HL-60/S4 (cell line): ENCODE measurements around the gene KLF13.

ENCODE experiments used
- in situ Hi-C: fragments of 300-500 bp; cut with MboI; formaldehyde crosslinking; loops from 2 replicates; pipeline ENCODE4 v1.14.3; 2022; ENCODE audit warnings: low sequenced_read_pairs

KLF13 gene

GRCh38 chr15:31326156-31326874 lies at the start of gene KLF13:
TSS of gene KLF13 (plus strand) at chr15:31326835. CDS start at chr15:31327213, 378 bp downstream.
- in situ Hi-C loops, result no loop called here

DNA sequence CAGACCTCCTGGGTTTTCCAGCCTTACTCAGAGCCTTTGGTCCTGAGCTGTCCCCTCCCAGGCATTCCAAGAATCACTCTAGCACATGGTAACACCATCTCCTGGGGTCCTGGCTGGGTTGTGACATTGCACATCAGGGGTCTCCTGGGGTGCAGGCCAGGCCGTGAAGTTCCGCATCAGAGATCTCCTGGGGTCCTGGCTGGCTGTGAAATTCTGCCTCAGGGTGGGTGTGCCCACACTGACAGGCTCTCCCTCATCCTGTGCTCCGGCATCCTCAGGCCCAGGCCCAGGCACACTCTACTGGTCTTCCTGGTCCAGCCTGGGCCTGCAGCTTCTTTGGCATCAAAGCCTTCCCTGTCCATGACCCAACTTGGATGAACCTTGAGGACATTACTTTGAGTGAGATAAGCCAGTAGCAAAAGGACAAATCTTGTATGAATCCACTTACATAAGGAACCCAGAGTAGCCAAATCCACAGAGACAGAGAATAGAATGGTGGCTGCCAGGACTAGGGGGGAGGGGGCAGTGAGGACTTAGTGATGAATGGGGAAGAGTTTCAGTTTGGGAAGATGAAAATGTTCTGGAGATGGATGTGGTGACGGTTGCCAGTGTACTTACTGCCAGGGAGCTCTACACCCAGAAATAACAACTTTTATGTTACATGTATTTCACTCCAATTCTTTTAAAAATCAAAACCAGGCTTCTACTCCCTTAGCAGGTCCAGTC lies 49.1 kb upstream of the KLF13 start:
- in situ Hi-C loops, result no loop called here

GRCh38 chr15:31278061-31278445 lies 48.6 kb upstream of the KLF13 start:
- in situ Hi-C loops, result no loop called here

- in situ Hi-C loops, result no loop called here
Measured at GRCh38 chr15:31278544-31279220, 48.0 kb upstream of the KLF13 start.

GRCh38 chr15:31279221-31280045 lies 47.2 kb upstream of the KLF13 start:
- in situ Hi-C loops, result no loop called here

DNA sequence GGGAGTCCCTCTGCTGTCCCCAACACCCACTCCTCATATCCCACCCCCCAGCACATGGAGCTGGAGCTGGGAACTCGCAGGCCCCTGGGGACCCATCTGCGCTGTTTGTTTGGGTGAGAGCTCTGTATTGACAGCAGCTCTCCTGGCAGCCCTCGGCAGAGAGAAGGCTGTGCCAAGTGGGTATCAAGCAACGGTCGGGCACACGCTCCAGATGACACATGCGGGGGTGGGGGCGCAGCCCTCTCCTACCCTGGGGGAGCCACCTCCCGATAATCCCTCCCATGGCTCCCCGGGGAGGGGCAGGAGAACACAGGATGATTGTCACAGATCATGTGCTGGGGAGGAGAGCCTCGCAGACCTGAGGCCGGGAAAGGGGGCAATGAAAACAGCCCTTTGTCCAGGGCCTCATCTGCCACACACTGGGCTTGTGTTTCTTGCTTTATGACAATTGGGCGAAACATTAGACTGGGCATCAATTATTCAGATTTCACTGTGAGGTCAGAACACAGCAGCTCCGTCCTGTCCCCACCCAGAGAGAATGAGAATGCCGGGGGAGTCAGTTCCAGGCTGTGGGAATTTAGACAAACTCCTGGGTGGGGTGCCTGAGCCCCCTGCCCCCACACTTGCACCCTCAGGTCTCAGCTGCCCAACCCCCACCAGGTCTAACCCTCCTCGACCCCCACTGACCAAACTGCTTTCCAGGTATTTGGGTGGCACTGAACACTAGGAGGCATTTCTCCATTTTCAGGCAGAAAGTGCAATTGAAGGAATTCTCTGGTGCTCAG lies 46.4 kb upstream of the KLF13 start:
- in situ Hi-C loops, result no loop called here

DNA sequence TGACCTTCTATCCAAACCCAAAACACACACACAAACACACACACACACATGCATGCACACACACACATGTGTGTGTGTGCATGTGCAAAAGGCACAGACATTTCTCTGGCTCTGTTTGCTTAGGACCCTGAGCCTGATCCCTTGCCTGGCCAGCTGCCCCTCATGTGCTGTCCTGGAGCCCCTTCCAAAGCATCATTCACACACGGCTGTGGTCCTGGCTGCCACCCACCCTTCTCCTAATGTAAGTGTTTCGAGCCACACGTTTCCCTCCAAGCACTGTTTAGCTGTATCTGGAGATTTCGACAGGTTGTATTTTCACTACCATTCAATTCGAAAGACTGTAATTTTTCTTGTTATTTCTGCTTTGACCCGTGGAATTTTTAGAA lies 45.8 kb upstream of the KLF13 start:
- in situ Hi-C loops, result no loop called here

- in situ Hi-C loops, result no loop called here
Measured at GRCh38 chr15:31283043-31283442, 43.6 kb upstream of the KLF13 start.

- in situ Hi-C loops, result no loop called here
Measured at GRCh38 chr15:31285772-31286261, 40.8 kb upstream of the KLF13 start.

- in situ Hi-C loops, result no loop called here
Measured at GRCh38 chr15:31291048-31291578, 35.5 kb upstream of the KLF13 start.

GRCh38 chr15:31292391-31293015 lies 34.1 kb upstream of the KLF13 start:
- in situ Hi-C loops, result no loop called here

- in situ Hi-C loops, result no loop called here
Measured at GRCh38 chr15:31293655-31294054, 33.0 kb upstream of the KLF13 start.

- in situ Hi-C loops, result no loop called here
Measured at GRCh38 chr15:31294067-31294466, 32.6 kb upstream of the KLF13 start.

- in situ Hi-C loops, result no loop called here
Measured at GRCh38 chr15:31295658-31296057, 31.0 kb upstream of the KLF13 start.

DNA sequence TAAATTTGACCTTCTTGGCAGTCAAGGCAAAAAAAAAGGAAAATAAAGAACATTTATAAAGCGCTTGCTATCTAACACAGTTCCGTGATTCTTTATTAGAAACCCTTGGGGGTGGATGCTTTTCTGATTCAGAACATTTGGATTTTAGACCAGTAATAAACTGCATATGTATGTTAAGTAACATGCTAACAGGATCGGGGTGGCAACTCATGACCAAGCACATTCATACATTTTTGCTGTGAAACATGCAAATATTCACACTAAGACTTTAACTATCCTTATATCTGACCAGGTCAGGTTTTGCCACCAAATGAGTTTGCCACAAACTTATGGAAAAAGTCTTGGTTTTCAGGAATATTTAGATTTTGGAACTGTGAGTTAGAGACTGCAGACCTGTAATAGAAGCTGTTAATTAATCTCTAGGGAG lies 30.4 kb upstream of the KLF13 start:
- in situ Hi-C loops, result no loop called here

GRCh38 chr15:31296646-31297574 lies 29.7 kb upstream of the KLF13 start:
- in situ Hi-C loops, result no loop called here

DNA sequence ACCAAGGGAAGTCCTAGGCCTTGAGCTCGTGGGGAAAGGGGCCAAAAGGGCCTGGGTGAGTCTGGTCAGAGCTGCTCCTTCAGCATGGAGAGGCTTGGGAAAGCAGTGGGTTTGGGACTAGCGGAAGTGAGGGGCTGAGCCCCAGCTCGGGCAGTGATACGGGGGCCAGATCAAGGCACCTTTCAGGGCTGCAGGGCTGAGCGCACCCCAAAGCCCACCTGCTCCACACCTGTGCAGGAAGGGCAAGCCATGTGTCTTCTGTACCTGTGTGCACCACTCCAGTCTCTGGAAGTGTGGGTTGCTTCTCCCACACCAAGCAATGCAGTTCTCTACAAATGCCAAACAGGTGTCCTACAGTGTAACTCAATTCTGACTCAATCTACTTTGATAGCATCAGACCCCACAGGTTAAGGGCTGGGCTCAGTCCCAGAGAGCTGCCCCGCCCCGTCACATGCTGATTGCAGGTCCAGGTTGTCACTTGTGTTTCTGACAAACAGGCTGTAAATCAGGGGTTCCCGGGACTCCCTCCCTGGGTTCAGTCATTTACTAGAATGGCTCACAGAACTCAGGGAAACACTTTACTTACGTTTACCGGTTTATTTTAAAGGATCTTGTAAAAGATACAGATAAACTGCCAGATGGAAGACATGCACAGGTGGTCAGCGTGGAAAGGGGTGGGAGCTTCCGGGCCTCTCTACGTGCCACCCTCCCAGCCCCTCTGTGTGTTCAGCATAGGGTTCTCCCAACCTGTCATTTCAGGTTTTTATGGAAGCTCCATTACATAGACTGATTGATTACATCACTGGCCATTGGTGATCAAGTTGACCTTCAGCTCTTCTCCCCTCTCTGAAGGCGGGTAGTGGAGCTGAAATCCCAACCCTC lies 28.8 kb upstream of the KLF13 start:
- in situ Hi-C loops, result no loop called here
